ENCODE data around the gene ZGPAT.

- TF ChIP-seq ZNF274 (IDR thresholded peaks at IDR 0.05; ENCODE audit: low read depth, low read length) (no peak), SUZ12 (IDR thresholded peaks at IDR 0.05; ENCODE audit: extremely low read depth, insufficient read depth, insufficient read length) (no peak), YY1 (IDR thresholded peaks at IDR 0.05; ENCODE audit: insufficient read depth, insufficient read length) (no peak)
Observed at GRCh38 chr20:63739130-63740069, 31.6 kb downstream of the ZGPAT start, which contains the start of gene SLC2A4RG.
